ENCODE data around the gene NDUFA13.
A peak's percentile ranks its signal among the peaks of the same experiment; 100 is the strongest.

NDUFA13 gene

GRCh38 chr19:19490214-19490968 lies 25.6 kb upstream of the NDUFA13 start:
- H3K4me3 ChIP-seq (ENCODE audit: control insufficient read depth, low read depth, low read length), result no peak overlapping the region
- peak; percentile 83 for TF ChIP-seq CTCF (conservative IDR thresholded peaks at IDR 0.05; ENCODE audit: control insufficient read depth, insufficient read depth, low read depth, low read length)
- peak; percentile 86 for DNase-seq (ENCODE audit: low read depth)

- no peak overlapping the region for H3K4me3 ChIP-seq (ENCODE audit: control insufficient read depth, low read depth, low read length)
- no peak for DNase-seq (ENCODE audit: low read depth)
- TF ChIP-seq CTCF (conservative IDR thresholded peaks at IDR 0.05; ENCODE audit: control insufficient read depth, insufficient read depth, low read depth, low read length), result no peak
Measured at GRCh38 chr19:19491321-19492025, 24.6 kb upstream of the NDUFA13 start.

GRCh38 chr19:19492026-19492610 lies 23.9 kb upstream of the NDUFA13 start:
- no peak overlapping the region for H3K4me3 ChIP-seq (ENCODE audit: control insufficient read depth, low read depth, low read length)
- no peak for DNase-seq (ENCODE audit: low read depth)
- no peak for TF ChIP-seq CTCF (conservative IDR thresholded peaks at IDR 0.05; ENCODE audit: control insufficient read depth, insufficient read depth, low read depth, low read length)

GRCh38 chr19:19493841-19494546 lies 22.0 kb upstream of the NDUFA13 start:
- H3K4me3 ChIP-seq (ENCODE audit: control insufficient read depth, low read depth, low read length), result no peak overlapping the region
- no peak for DNase-seq (ENCODE audit: low read depth)
- no peak for TF ChIP-seq CTCF (conservative IDR thresholded peaks at IDR 0.05; ENCODE audit: control insufficient read depth, insufficient read depth, low read depth, low read length)

GRCh38 chr19:19495614-19496603 lies 20.1 kb upstream of the NDUFA13 start:
- no peak for TF ChIP-seq CTCF (conservative IDR thresholded peaks at IDR 0.05; ENCODE audit: control insufficient read depth, insufficient read depth, low read depth, low read length)
- DNase-seq (ENCODE audit: low read depth), result no peak
- H3K4me3 ChIP-seq (ENCODE audit: control insufficient read depth, low read depth, low read length), result no peak overlapping the region
